HG02973 (cell line): ENCODE data around the gene USH2A.

Experiments
- ATAC-seq: cut with Tn5 transposase; IDR thresholded peaks from one replicate; pipeline ENCODE4 v1.9.1; 2021; ENCODE audit warnings: moderate library complexity; ENCODE audit not compliant: unreplicated experiment

The USH2A gene, protein sequence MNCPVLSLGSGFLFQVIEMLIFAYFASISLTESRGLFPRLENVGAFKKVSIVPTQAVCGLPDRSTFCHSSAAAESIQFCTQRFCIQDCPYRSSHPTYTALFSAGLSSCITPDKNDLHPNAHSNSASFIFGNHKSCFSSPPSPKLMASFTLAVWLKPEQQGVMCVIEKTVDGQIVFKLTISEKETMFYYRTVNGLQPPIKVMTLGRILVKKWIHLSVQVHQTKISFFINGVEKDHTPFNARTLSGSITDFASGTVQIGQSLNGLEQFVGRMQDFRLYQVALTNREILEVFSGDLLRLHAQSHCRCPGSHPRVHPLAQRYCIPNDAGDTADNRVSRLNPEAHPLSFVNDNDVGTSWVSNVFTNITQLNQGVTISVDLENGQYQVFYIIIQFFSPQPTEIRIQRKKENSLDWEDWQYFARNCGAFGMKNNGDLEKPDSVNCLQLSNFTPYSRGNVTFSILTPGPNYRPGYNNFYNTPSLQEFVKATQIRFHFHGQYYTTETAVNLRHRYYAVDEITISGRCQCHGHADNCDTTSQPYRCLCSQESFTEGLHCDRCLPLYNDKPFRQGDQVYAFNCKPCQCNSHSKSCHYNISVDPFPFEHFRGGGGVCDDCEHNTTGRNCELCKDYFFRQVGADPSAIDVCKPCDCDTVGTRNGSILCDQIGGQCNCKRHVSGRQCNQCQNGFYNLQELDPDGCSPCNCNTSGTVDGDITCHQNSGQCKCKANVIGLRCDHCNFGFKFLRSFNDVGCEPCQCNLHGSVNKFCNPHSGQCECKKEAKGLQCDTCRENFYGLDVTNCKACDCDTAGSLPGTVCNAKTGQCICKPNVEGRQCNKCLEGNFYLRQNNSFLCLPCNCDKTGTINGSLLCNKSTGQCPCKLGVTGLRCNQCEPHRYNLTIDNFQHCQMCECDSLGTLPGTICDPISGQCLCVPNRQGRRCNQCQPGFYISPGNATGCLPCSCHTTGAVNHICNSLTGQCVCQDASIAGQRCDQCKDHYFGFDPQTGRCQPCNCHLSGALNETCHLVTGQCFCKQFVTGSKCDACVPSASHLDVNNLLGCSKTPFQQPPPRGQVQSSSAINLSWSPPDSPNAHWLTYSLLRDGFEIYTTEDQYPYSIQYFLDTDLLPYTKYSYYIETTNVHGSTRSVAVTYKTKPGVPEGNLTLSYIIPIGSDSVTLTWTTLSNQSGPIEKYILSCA (N-terminal part only)

GRCh38 chr1:216422821-216423520 lies at the start of gene USH2A:
TSS of gene USH2A (minus strand) at chr1:216423448. CDS start at chr1:216422336, 1,112 bp downstream.
- no peak for ATAC-seq

DNA sequence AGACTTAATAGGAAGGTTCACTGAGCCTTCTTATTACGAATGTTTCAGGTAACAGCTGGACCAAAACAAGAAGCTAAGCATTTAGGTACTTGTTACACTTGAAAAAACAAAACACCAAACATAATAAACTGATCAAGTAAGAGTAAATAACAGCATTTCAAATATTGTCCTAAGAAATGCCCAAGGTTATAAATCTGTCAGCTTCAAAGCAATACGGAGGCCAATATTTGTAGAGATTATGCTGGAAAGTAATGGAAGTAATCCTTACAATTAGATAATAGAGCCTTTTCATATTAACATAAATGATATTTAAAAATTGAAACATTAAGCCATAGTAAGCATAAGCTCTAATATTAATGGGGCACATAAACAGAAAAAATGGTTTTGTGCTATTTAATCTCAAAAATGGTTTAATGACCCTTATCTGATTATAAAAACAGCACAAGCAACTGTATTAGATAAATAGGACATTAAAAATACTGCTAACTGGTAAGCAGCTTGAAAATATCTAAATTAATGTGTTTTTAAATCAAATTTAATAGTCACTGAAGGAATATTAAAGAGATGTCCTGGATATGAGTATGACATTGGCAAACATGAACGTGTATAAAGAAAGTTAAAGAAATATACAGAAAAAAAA lies 43.0 kb upstream of the USH2A start:
- ATAC-seq = no peak

DNA sequence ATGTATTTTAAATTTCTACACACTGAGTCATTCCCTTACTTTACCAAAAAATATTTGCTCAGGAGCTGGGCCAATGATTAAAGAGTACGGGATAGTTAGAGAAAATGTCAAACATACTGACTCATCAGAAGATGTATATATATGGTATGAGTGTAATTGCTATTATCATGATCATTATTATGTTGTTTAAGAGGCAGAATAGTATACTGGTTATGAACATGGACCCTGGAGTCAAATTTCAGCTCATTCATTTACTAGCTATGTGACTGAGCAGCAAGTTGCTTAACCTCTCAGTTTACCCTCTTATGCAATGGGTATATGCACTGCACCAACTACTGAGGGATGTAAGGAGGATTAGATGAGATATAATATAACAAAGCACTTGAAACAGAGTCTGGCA lies 41.2 kb upstream of the USH2A start:
- ATAC-seq = no peak

- no peak for ATAC-seq
Observed at GRCh38 chr1:216462066-216462775, 39.0 kb upstream of the USH2A start.

DNA sequence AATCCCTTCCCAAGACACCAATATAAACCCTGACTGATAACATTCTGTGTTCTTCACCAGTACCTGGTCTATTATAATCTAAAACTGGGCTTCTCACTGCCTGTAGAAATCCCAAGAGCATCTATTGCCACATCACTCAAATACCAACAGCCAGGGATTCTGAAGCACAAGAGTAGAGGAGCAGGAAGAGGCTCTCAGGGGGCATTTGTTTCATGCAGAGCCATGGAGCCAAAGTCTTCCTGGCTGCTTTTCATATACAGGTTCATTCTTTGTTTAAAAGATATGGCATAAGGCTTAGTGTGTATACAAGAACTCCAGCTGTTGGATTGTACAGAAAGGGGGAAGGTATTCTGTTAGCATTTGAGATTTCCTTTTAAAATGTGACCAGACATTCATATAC lies 38.2 kb upstream of the USH2A start:
- no peak for ATAC-seq

GRCh38 chr1:216459651-216460207 lies 36.5 kb upstream of the USH2A start:
- no peak for ATAC-seq

DNA sequence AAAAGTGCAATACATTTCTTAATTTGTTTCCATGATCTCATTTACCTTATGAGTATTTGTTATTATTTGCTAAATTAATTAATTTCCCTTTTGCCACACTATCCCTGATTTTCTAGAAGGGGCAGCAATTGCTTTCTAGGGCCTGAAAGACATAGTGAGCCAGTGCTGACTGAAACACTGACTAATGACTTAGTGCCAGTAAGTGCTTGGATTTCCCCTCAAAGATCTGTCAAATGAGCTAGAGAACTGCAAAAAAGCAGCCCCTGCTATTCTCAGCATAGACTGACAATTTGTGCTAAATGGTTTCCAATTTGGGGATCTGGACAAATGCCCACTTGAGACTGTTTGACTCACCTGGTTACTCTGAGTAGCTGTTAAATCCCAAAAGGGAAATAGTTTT lies 35.6 kb upstream of the USH2A start:
- ATAC-seq = no peak

DNA sequence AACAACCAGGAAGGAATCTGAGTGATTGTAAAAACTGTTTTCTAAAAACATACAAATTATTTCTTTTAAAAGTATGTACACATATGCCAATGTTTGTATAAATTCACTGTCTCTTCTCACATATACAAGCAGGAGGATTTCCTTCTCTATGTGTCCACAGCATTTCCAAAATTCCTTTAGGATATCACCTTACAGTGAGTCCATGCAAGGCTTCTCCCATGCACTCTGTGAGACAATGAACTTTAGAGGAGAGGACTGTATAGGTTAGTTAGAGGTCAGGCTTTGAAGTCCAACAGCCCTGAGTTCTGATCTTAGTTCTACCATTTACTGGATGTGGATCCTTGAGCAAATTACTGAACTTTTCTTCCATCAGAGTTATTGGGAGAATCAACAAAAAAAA lies 34.1 kb upstream of the USH2A start:
- ATAC-seq = no peak

- ATAC-seq = no peak
Observed at GRCh38 chr1:216456682-216457081, 33.4 kb upstream of the USH2A start.

DNA sequence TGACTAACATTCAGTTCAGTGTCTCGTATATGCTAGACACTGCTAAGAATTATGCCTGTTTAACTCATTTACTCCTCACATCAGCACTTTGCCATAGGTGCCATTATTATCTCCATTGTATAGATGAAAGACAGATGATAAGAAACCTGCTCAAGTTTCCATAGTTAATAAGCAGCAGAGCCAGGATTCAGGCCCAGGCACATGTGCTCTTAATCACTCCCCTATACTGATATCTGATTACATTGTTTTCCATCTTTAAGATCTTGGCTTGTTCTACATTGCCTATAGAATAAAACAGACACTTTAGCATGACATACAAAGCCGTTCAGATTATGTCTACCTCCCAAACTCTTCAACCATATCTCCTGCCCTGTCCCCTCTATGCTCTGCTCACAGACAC lies 30.5 kb upstream of the USH2A start:
- ATAC-seq = no peak

DNA sequence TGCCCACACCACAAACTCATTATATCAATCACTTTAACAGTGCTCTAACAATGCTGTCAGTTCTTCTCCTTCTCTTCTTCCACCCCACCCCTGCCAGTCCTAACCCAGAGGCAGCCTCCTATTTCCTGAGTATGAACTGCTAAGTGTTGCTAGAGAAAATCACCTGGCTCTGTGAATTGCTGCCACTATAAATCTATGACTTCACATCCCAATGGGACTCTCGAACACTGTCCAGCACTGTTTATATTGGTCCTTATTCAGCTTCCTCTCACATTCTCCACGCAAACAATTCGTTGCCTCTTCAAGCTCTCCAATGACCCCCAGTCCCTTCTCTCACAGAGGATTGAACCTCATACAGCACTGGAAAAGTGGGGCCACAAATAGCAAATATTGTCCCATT lies 27.0 kb upstream of the USH2A start:
- ATAC-seq = no peak

DNA sequence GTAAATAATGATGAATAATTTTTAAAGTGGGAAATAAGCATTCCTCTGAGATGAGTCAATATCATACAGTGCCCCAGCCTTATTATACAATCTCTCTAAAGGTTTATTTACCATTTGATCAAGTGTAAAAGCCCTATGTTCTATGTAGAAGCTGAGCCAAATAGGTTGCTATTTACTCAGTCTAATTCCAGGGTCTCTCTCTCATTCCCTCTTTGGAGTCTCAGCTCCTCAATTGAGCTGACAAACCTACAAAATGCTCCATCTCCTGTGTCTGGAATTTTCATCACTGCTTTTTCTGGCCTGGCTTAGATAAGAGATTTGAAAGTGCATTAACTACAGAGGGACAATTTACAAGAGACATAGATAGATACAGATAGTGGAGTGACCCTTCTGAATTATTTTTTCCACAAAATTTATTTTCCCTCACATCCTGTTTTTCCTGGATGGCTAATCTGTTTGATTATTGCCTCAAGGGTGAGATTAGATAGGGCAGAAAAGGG lies 24.8 kb upstream of the USH2A start:
- no peak for ATAC-seq

- ATAC-seq = no peak
Observed at GRCh38 chr1:216437603-216438002, 14.4 kb upstream of the USH2A start.

DNA sequence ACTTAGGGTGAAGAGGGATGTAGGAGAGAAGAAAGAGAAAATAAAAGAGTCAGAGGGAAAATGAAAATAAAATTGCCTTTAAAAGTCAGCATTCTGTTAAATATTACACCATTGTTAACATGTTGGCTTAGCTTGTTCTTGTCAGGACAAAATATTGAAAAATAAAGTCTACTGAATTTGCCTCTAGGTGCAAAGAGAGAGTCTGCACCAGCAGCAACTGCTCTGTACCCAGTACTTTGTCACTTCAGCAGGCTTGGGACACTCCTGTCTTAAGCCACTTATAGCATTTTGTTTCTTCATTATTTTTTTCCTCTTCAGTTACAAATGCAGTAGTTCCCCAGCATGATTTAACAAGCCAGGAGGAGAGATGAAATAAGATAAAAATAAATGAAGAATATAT lies 11.0 kb upstream of the USH2A start:
- no peak for ATAC-seq

DNA sequence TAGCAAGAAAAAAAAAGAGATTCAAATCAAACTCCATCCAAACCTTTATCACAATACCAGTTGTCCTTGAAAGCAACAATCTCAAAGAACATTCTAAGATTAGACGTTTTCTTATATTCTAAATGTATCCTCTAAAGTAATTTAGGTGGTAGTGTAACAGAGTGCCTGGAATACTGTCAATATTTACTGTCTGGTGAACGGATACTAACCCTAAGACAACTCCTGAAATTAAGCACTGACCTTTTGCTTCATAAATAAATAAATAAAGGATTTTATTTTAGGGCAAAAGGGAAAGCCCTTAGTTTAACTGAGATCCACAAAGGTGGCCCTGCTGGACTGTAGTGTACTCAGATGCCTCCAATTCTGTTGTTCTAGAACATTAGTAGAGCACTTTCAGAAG lies 9.9 kb upstream of the USH2A start:
- ATAC-seq = no peak

- ATAC-seq = no peak
Observed at GRCh38 chr1:216430744-216431143, 7.5 kb upstream of the USH2A start.

DNA sequence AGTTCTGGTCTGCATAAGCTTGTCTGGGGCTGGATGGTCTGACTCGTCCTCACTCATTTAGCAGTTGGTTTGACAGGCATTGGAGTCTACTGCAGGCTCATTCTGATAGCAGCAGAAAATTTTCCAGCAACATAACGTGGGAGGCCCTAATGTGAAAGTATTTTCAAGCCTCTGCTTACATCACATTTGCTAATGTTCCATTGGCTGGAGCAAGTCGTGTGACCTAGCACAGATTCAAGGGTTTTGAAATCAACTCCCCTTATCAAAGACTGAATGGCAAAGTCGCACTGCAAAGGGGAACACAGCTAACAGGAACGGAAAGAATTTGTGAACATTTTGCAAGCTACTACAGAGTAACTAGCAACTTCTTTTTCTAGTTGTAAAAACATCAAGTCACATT lies 2.3 kb upstream of the USH2A start:
- ATAC-seq = no peak

- ATAC-seq = no peak
Observed at GRCh38 chr1:216420746-216421145, 2.5 kb downstream of the USH2A start.

DNA sequence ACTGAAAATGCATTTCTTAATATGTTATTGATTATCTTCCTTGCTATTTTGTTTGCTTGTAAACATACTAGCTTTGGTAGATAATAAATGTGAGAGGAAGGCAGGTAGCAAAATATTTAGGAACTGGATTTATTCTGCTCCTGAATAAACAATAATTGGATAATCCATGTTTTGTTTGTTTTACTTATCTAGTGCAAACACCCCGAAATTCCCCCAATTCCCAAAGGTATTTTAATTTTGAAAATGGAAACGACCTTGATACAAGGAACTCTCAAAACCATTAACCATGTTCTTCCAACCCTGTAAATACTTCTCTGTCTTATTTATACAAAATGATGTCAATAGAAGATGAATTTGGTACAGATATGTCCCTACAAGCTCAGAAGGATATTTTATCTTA lies 3.0 kb downstream of the USH2A start:
- ATAC-seq = no peak
